ENCODE measurements around the gene RPS6KB1. TPM values are rescaled to one million over a fixed set of nuclear protein-coding genes. Genes with fewer than 3 reads are reported as not detected.
"Not testable (repeated sequence)": the region's sequence is repeated elsewhere in the genome, so short reads cannot be mapped to it uniquely, and the experiment has no call there.

Gene RPS6KB1
- total RNA-seq, 1 donor from 2014 or later = 22.3 TPM

- ATAC-seq (ENCODE audit: poor library complexity) (peak; percentile 39), DNase-seq (no peak)
- intact Hi-C loops (cut with DNase I) = no loop called here
Observed at GRCh38 chr17:59859444-59860025, 33.4 kb upstream of the RPS6KB1 start.

GRCh38 chr17:59863616-59864015 lies 29.3 kb upstream of the RPS6KB1 start:
- DNase-seq (no peak), ATAC-seq (ENCODE audit: poor library complexity) (peak; percentile 52)
- intact Hi-C loops (cut with DNase I) = no loop called here

- DNase-seq (no peak), ATAC-seq (ENCODE audit: poor library complexity) (no peak)
- intact Hi-C loops (cut with DNase I) = no loop called here
Observed at GRCh38 chr17:59869941-59870218, 23.0 kb upstream of the RPS6KB1 start.

- intact Hi-C loops (cut with DNase I) = no loop called here
- no peak for DNase-seq
- no peak for ATAC-seq (ENCODE audit: poor library complexity)
Observed at GRCh38 chr17:59870482-59870881, 22.4 kb upstream of the RPS6KB1 start.

GRCh38 chr17:59872351-59872750 lies 20.6 kb upstream of the RPS6KB1 start:
- DNase-seq = no peak
- ATAC-seq (ENCODE audit: poor library complexity) = no peak
- intact Hi-C loops (cut with DNase I) = no loop called here

GRCh38 chr17:59873414-59873813 lies 19.5 kb upstream of the RPS6KB1 start:
- DNase-seq; intact Hi-C loops (cut with DNase I); ATAC-seq (ENCODE audit: poor library complexity): not testable (repeated sequence)

- DNase-seq (no peak), ATAC-seq (ENCODE audit: poor library complexity) (no peak)
- intact Hi-C loops (cut with DNase I) = no loop called here
Observed at GRCh38 chr17:59874376-59874775, 18.5 kb upstream of the RPS6KB1 start.

- DNase-seq = no peak
- intact Hi-C loops (cut with DNase I) = no loop called here
- no peak for ATAC-seq (ENCODE audit: poor library complexity)
Observed at GRCh38 chr17:59876107-59876506, 16.8 kb upstream of the RPS6KB1 start.

- DNase-seq (no peak), ATAC-seq (ENCODE audit: poor library complexity) (no peak)
- intact Hi-C loops (cut with DNase I) = no loop called here
Observed at GRCh38 chr17:59877965-59878364, 15.0 kb upstream of the RPS6KB1 start.

GRCh38 chr17:59878624-59879023 lies 14.3 kb upstream of the RPS6KB1 start:
- no peak for ATAC-seq (ENCODE audit: poor library complexity)
- DNase-seq = no peak
- intact Hi-C loops (cut with DNase I) = no loop called here

- intact Hi-C loops (cut with DNase I) = no loop called here
- ATAC-seq (ENCODE audit: poor library complexity) (no peak), DNase-seq (no peak)
Observed at GRCh38 chr17:59884861-59885260, 8.1 kb upstream of the RPS6KB1 start.

- no peak for DNase-seq
Observed at GRCh38 chr17:59888145-59888750, 4.7 kb upstream of the RPS6KB1 start.

GRCh38 chr17:59890720-59891119 lies 2.2 kb upstream of the RPS6KB1 start:
- ATAC-seq (ENCODE audit: poor library complexity) (no peak), DNase-seq (no peak)
- intact Hi-C loops (cut with DNase I) = no loop called here

More at GRCh38 chr17:59888145-59888750, 4.7 kb upstream of the RPS6KB1 start:
- no peak for ATAC-seq (ENCODE audit: poor library complexity)
- intact Hi-C loops (cut with DNase I) = no loop called here

- intact Hi-C loops (cut with DNase I) = no loop called here
- no peak for DNase-seq
- peak; percentile 73 for ATAC-seq (ENCODE audit: poor library complexity)
Observed at GRCh38 chr17:59892251-59892923, 534 bp upstream of the RPS6KB1 start.

GRCh38 chr17:59893676-59894100 lies 767 bp downstream of the RPS6KB1 start:
- intact Hi-C loops (cut with DNase I) = no loop called here
- no peak for DNase-seq
- peak; percentile 8 for ATAC-seq (ENCODE audit: poor library complexity)

GRCh38 chr17:59897090-59897489 lies 4.2 kb downstream of the RPS6KB1 start:
- ATAC-seq (ENCODE audit: poor library complexity) (no peak), DNase-seq (no peak)
- intact Hi-C loops (cut with DNase I) = no loop called here

- DNase-seq (no peak), ATAC-seq (ENCODE audit: poor library complexity) (peak; percentile 63)
- intact Hi-C loops (cut with DNase I) = no loop called here
Observed at GRCh38 chr17:59899099-59899498, 6.2 kb downstream of the RPS6KB1 start.

- no peak for DNase-seq
- intact Hi-C loops (cut with DNase I) = no loop called here
- no peak for ATAC-seq (ENCODE audit: poor library complexity)
Observed at GRCh38 chr17:59901604-59902003, 8.7 kb downstream of the RPS6KB1 start.

- DNase-seq = no peak
- intact Hi-C loops (cut with DNase I) = no loop called here
- no peak for ATAC-seq (ENCODE audit: poor library complexity)
Observed at GRCh38 chr17:59903455-59903854, 10.5 kb downstream of the RPS6KB1 start.

- intact Hi-C loops (cut with DNase I) = no loop called here
- no peak for DNase-seq
- no peak for ATAC-seq (ENCODE audit: poor library complexity)
Observed at GRCh38 chr17:59907467-59907866, 14.5 kb downstream of the RPS6KB1 start.
